ENCODE measurements around the gene SUGP2. TPM values are rescaled to one million over a fixed set of nuclear protein-coding genes. Genes with fewer than 3 reads are reported as not detected.

The SUGP2 gene
- total RNA-seq, 1 donor from 2014 or later, result 68.2 TPM

GRCh38 chr19:19067276-19068072 lies 34.2 kb upstream of the SUGP2 start:
- intact Hi-C loops (cut with micrococcal nuclease), result no loop called here
- H3K4me3 ChIP-seq, result no peak overlapping the region
- DNase-seq, result no peak

GRCh38 chr19:19064811-19065745 lies 31.8 kb upstream of the SUGP2 start:
- Histone ChIP-seq H3K27me3 (ENCODE audit: low read depth) (no peaks in the 10 kb centered on the region), H3K4me1 (peaks cover 91% of the 10 kb centered on the region), H3K36me3 (no peaks in the 10 kb centered on the region), H3K4me3 (peak overlapping the region; percentile 88), H3K9me3 (replicated peaks) (no peaks in the 10 kb centered on the region), H3K27ac (replicated peaks) (peak overlapping the region; percentile 94)
- no peak for DNase-seq
- no peak for TF ChIP-seq CTCF (IDR thresholded peaks at IDR 0.05; ENCODE audit: borderline replicate concordance)
- intact Hi-C loops (cut with micrococcal nuclease), result no loop called here

More at GRCh38 chr19:19067276-19068072, 34.2 kb upstream of the SUGP2 start:
- Histone ChIP-seq H3K9me3 (replicated peaks) (no peaks in the 10 kb centered on the region), H3K27me3 (ENCODE audit: low read depth) (no peaks in the 10 kb centered on the region), H3K27ac (replicated peaks) (peak overlapping the region; percentile 1), H3K4me1 (peaks cover 67% of the 10 kb centered on the region), H3K36me3 (no peaks in the 10 kb centered on the region)
- no peak for TF ChIP-seq CTCF (IDR thresholded peaks at IDR 0.05; ENCODE audit: borderline replicate concordance)

DNA sequence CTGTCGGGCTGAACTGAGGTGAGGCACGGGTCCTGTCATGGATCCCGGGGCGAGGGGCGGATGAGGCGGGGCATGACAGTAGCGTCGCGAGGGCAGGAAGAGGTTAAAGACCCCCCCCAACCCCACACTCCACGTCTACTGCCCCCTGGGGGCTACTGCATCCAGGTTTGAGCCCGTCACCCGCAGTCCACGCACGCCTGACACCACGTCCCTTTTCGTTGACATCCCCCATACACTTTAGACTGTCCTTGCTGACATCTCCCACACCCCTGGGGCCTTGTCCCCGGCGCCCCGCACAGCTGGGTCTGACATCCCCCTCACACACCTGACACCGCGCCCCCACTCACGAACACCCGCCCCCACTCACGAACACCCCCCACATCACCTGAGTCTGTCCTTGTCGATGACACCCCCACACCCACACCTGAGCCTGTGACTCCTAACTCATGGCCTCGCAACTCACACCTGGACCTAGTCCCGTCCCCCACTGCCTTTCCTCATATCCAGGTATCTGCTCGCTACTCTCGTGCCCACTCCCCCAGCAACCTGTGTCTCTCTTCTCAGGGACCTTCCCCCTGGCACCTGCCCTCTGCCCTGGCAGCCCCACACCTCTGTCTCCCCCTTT lies 30.9 kb upstream of the SUGP2 start:
- Histone ChIP-seq H3K4me1 (peaks cover 93% of the 10 kb centered on the region), H3K27ac (replicated peaks) (peak overlapping the region; percentile 94), H3K27me3 (ENCODE audit: low read depth) (no peaks in the 10 kb centered on the region), H3K36me3 (no peaks in the 10 kb centered on the region), H3K4me3 (peak overlapping the region; percentile 88), H3K9me3 (replicated peaks) (no peaks in the 10 kb centered on the region)
- intact Hi-C loops (cut with micrococcal nuclease), result no loop called here
- no peak for DNase-seq
- no peak for TF ChIP-seq CTCF (IDR thresholded peaks at IDR 0.05; ENCODE audit: borderline replicate concordance)

- intact Hi-C loops (cut with micrococcal nuclease), result no loop called here
- no peak for TF ChIP-seq CTCF (IDR thresholded peaks at IDR 0.05; ENCODE audit: borderline replicate concordance)
- peak; percentile 100 for DNase-seq
- Histone ChIP-seq H3K4me3 (peak within 1 kb of the TSS; percentile 88), H3K36me3 (peaks cover 4% of the 10 kb centered on the region), H3K4me1 (peaks cover 89% of the 10 kb centered on the region), H3K9me3 (replicated peaks) (no peaks in the 10 kb centered on the region), H3K27me3 (ENCODE audit: low read depth) (no peaks in the 10 kb centered on the region), H3K27ac (replicated peaks) (peak within 1 kb of the TSS; percentile 94)
Observed at GRCh38 chr19:19063183-19064097, 30.1 kb upstream of the SUGP2 start, which contains the start of gene SLC25A42. TSS of gene SLC25A42 (plus strand) at chr19:19063994. CDS start at chr19:19096125, 32,131 bp downstream.
